K562 (cell line): ENCODE measurements around the gene SLC39A5. TPM values are rescaled to one million over a fixed set of nuclear protein-coding genes. Genes with fewer than 3 reads are reported as not detected.

Experiments used
- BDP1 ChIP-seq: IDR thresholded peaks from 3 replicates; pipeline ENCODE4 v1.6.1; 2011; ENCODE audit not compliant: insufficient read length, insufficient read depth
- EGR1 ChIP-seq: fragments of 450-650 bp; conservative IDR thresholded peaks from 2 replicates; pipeline ENCODE4 v1.6.1; 2017; ENCODE audit warnings: mild to moderate bottlenecking
- MXI1 ChIP-seq: IDR thresholded peaks from 2 replicates; pipeline ENCODE4 v1.6.1; 2011; ENCODE audit warnings: low read depth, mild to moderate bottlenecking, improper control_type of control experiment, low read length
- NELFE ChIP-seq: IDR thresholded peaks from 2 replicates; pipeline ENCODE4 v1.6.1; 2011; ENCODE audit warnings: mild to moderate bottlenecking; ENCODE audit not compliant: insufficient read depth, insufficient read length
- SETDB1 ChIP-seq: IDR thresholded peaks from one replicate; pipeline ENCODE4 v1.6.1; 2012; ENCODE audit warnings: low read length, control low read depth, inconsistent platforms
- TCFL5 ChIP-seq: fragments of 250-450 bp; sonication (Bioruptor Pico); conservative IDR thresholded peaks from 2 replicates; pipeline ENCODE4 v1.6.1; 2021; ENCODE audit warnings: mild to moderate bottlenecking, moderate library complexity, matching md5 sums
- YY1 ChIP-seq, 3 experiments: IDR thresholded peaks; 2 replicates each; pipeline ENCODE4 v1.6.1; 2011; ENCODE audit warnings: low read length in 2 of 3, mild to moderate bottlenecking in 2 of 3, moderate library complexity in 2 of 3, borderline replicate concordance in 1 of 3, control low read depth in 1 of 3, low read depth in 1 of 3; ENCODE audit not compliant: insufficient read depth in 3 of 3, insufficient replicate concordance in 2 of 3, control insufficient read depth in 1 of 3, insufficient read length in 1 of 3; ENCODE audit errors: extremely low read depth in 1 of 3
- ZC3H4 ChIP-seq: sonication (generic); formaldehyde crosslinking; IDR thresholded peaks from 2 replicates; pipeline ENCODE4 v1.9.0; 2021; ENCODE audit warnings: missing genetic modification reagents, borderline replicate concordance
- ZNF133 ChIP-seq: fragments of 250-450 bp; sonication (Bioruptor Pico); IDR thresholded peaks from 2 replicates; pipeline ENCODE4 v1.4.0; 2020; ENCODE audit warnings: mild to moderate bottlenecking
- ZNF263 ChIP-seq: sonication (generic); formaldehyde crosslinking; IDR thresholded peaks from 2 replicates; pipeline ENCODE4 v1.8.0; 2022; ENCODE audit warnings: mild to moderate bottlenecking, missing genetic modification reagents, borderline replicate concordance
- ZNF583 ChIP-seq: fragments of 250-450 bp; sonication (Bioruptor Pico); IDR thresholded peaks from 2 replicates; pipeline ENCODE4 v1.4.0; 2020
- polyA plus RNA-seq, 8 experiments: library from polyadenylated mRNA; depleted of rRNA in 4 of 8; stranded (reverse) in 5 of 8; unstranded in 3 of 8; fragments of >200 nt; fragmentation: Nextera tagmentation in 2 of 8; fragmentation: Illumina TruSeq in 1 of 8; extraction: Ambion mirVana in 2 of 8; extraction: Trizol in 1 of 8; gene quantifications; 2 replicates each; pipeline versions ENCODE4 v1.2.1 to v1.2.3, GENCODE V29; 2011 to 2014; ENCODE audit warnings: inconsistent platforms in 1 of 8, missing spikeins in 1 of 8
- total RNA-seq, 7 experiments: library from RNA; depleted of rRNA in 6 of 7; stranded (reverse); fragments of >200 nt in 6 of 7; fragmentation: Illumina TruSeq in 2 of 7; extraction: Trizol in 2 of 7; gene quantifications; 2 replicates each; pipeline versions ENCODE4 v1.2.1 to v1.2.3, GENCODE V29; 2011 to 2021; ENCODE audit warnings: low replicate concordance in 1 of 7
- TF ChIP-seq, protein P1 (sequence below): fragments of 450-650 bp; IDR thresholded peaks from 2 replicates; pipeline ENCODE4 v1.7.1; 2018; ENCODE audit warnings: mild to moderate bottlenecking, low read depth; ENCODE audit not compliant: partially characterized antibody
- TF ChIP-seq, protein P2 (sequence below): fragments of 150-350 bp; conservative IDR thresholded peaks from 2 replicates; pipeline ENCODE4 v1.6.1; 2014; ENCODE audit warnings: low read length

Gene SLC39A5
- total and polyA plus RNA-seq, 9 of the 15 experiments (the other 6 are each of a cell fraction or from before 2014, with no cell fraction given): 0.08 to 0.10 TPM; not detected in 7

DNA sequence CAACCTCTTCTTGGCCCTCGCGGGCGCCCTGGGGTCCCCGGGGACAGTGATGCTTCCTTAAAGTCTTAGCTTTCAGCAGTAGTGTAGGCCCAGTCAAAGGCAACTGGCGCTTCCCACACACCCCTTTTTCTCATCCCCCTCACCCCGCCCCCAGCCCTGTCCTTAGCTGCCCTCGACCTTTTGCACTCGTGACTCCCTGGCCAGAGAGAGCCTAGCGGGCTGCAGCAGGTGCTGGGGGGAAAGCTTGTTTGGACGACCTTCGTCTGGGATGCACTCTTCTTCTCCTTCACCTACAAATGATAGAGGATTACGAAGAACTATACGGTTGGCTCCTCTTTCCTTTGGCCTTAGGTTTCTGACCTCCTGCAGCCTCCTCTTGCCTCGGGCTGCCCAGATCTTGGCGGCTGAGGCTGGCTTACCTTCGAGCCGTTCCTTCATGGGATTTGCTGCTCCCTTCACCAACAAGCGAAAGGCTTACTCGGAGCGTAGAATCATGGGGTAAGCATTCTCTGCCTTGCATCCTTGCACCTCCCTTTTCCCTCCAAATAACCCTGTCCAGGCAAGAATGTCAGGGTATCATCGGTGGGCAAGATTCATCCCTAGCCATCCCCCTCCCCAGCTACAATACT, 37.7 kb downstream of the SLC39A5 start (continued):
- TF ChIP-seq BDP1 (no peak), ZNF263 (CRISPR knock-in tag) (no peak), EGR1 (peak; percentile 62), ZNF583 (CRISPR knock-in tag) (no peak), MXI1 (no peak), SETDB1 (no peak), ZC3H4 (CRISPR knock-in tag) (no peak), TCFL5 (CRISPR knock-in tag) (no peak), ZNF133 (CRISPR knock-in tag) (no peak), YY1 (IDR thresholded peaks at IDR 0.05; ENCODE audit: borderline replicate concordance in 1 of 3, control insufficient read depth in 1 of 3, extremely low read depth in 1 of 3, insufficient read depth in 3 of 3, insufficient read length in 1 of 3, insufficient replicate concordance in 2 of 3, low read depth in 1 of 3, low read length in 2 of 3) (no peak), NELFE (no peak)
- TF ChIP-seq, protein P1, sequence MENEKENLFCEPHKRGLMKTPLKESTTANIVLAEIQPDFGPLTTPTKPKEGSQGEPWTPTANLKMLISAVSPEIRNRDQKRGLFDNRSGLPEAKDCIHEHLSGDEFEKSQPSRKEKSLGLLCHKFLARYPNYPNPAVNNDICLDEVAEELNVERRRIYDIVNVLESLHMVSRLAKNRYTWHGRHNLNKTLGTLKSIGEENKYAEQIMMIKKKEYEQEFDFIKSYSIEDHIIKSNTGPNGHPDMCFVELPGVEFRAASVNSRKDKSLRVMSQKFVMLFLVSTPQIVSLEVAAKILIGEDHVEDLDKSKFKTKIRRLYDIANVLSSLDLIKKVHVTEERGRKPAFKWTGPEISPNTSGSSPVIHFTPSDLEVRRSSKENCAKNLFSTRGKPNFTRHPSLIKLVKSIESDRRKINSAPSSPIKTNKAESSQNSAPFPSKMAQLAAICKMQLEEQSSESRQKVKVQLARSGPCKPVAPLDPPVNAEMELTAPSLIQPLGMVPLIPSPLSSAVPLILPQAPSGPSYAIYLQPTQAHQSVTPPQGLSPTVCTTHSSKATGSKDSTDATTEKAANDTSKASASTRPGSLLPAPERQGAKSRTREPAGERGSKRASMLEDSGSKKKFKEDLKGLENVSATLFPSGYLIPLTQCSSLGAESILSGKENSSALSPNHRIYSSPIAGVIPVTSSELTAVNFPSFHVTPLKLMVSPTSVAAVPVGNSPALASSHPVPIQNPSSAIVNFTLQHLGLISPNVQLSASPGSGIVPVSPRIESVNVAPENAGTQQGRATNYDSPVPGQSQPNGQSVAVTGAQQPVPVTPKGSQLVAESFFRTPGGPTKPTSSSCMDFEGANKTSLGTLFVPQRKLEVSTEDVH: no peak
- TF ChIP-seq, protein P2, sequence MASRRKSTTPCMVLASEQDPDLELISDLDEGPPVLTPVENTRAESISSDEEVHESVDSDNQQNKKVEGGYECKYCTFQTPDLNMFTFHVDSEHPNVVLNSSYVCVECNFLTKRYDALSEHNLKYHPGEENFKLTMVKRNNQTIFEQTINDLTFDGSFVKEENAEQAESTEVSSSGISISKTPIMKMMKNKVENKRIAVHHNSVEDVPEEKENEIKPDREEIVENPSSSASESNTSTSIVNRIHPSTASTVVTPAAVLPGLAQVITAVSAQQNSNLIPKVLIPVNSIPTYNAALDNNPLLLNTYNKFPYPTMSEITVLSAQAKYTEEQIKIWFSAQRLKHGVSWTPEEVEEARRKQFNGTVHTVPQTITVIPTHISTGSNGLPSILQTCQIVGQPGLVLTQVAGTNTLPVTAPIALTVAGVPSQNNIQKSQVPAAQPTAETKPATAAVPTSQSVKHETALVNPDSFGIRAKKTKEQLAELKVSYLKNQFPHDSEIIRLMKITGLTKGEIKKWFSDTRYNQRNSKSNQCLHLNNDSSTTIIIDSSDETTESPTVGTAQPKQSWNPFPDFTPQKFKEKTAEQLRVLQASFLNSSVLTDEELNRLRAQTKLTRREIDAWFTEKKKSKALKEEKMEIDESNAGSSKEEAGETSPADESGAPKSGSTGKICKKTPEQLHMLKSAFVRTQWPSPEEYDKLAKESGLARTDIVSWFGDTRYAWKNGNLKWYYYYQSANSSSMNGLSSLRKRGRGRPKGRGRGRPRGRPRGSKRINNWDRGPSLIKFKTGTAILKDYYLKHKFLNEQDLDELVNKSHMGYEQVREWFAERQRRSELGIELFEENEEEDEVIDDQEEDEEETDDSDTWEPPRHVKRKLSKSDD: no peak
